ENCODE results near the gene ALOX15B.
"Not testable (repeated sequence)": the region's sequence is repeated elsewhere in the genome, so short reads cannot be mapped to it uniquely, and the experiment has no call there.

Gene ALOX15B

DNA sequence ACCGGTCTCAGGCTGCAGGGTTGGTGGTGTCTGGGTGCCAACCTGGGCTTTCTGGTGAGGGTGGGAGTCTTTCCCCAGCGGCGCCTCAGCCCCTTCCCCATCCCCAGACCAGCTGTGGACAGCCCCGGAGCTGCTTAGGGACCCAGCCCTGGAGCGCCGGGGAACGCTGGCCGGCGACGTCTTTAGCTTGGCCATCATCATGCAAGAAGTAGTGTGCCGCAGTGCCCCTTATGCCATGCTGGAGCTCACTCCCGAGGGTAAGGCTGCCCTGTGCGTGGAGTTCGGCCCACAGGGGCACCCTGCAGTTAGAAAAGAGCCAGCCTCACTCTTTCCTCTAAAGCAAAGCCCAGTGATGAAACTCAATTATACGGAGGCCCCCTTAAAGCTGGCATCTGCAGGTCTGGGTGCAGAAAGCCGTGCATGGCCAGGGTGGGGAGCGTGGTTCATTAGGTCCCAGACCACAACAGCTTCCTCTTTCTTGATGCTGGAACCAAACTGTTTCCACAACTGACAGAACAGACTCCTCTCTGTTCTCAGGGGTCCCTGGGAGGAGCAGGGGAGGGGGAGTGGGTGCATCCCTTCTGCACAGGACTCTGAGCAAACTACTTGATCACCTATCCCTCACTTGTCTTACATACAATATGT is 25.7 kb upstream of the ALOX15B start:
- DNase-seq (ENCODE audit: low read depth in 3 of 3): no peak

GRCh38 chr17:8013731-8014557 is 24.9 kb upstream of the ALOX15B start:
- no peak for DNase-seq (ENCODE audit: low read depth in 3 of 3)

DNA sequence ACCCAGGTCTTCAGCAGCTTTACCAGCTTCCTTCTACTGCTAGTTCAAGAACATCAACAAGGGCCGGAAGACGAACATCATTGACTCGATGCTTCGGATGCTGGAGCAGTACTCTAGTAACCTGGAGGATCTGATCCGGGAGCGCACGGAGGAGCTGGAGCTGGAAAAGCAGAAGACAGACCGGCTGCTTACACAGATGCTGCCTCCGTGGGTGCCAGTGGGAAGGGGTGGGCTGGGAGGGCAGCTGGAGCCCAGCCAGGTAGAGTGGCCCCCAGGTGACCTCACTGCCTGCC is 24.4 kb upstream of the ALOX15B start:
- no peak for DNase-seq (ENCODE audit: low read depth in 3 of 3)

DNA sequence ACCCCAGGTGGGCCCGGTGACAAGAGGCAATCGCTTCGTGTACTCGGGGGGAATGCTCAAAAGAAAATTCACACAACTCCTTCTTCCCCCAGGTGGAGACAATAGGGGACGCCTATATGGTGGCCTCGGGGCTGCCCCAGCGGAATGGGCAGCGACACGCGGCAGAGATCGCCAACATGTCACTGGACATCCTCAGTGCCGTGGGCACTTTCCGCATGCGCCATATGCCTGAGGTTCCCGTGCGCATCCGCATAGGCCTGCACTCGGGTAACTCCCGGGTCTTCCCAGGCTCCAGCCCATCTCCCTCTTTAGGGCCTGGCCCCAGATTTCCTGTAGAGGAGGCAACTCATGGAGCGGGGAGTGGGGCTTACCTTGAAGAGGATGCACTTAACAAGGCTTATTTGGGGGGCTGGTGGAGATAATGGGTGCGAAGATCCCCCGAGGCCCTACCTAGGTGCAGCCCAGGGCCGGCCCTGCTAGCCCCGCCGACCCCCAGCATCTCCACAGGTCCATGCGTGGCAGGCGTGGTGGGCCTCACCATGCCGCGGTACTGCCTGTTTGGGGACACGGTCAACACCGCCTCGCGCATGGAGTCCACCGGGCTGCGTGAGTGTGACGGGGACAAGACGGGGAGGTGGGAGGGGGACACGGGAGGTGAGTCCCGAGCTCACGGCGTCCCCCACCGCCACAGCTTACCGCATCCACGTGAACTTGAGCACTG is 23.5 kb upstream of the ALOX15B start:
- no peak for DNase-seq (ENCODE audit: low read depth in 3 of 3)

- no peak for DNase-seq (ENCODE audit: low read depth in 3 of 3)
These were observed 22.8 kb upstream of the ALOX15B start for GRCh38 chr17:8015957-8016631.

DNA sequence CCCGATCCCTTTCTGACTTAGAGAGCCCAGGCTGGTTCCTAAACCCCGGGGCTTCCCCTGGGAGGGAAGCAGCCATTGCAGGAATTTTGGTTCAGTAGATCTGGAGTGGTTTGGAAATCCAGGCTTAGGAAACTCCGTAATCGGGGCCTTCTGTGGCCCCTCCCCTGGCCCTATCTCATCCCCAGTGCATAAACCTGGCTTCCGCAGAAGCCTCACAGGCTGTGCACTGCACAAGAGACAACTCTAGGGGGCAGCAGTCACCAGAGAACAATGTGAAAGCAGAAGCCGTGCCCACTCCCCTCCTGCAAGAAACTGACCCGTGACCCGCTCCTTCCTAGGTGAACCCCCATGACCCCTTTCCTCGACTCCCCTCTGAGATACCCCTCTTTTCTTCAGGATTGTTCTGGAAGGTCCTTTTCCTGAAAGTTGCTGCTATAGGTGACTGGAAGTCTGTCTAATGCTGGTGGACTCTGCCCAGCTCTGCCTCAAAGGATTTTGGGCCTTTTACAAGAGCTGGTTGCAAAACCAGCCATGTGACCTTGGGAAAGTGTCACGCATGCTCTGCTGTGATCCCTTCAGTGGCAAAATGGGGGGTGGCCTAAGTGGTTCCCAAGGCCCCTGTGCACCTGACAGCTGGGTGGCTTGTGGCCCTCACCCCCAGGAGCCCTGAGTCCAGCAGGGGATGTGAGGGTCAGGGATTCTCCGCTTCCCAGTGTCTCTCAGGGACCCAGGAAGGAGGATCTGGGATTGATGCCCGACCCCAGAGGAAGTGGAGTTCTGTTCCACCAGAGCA is 22.0 kb upstream of the ALOX15B start:
- no peak for DNase-seq (ENCODE audit: low read depth in 3 of 3)

- no peak for DNase-seq (ENCODE audit: low read depth in 3 of 3)
These were observed 20.4 kb upstream of the ALOX15B start for GRCh38 chr17:8018436-8018835.

DNA sequence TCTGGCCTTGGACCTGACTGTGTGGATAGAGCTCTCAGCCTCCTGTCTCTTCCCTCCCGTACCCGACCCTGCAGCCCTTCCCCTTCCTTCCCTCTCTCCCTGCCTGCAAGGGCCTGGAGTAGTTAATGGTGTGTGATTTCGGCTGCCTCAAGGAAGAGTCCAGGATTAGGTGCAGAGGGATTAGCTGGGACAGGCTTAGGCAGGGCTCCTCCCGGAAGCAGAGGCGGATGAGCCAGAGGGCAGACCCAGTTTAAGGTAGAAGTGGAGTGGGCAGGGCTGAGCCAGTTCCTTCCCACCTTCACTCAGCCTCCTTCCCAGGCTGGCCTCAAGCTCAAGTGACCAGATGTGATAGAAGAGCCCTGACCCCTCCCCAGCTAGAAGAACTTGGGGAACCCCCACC is 19.7 kb upstream of the ALOX15B start:
- no peak for DNase-seq (ENCODE audit: low read depth in 3 of 3)

DNA sequence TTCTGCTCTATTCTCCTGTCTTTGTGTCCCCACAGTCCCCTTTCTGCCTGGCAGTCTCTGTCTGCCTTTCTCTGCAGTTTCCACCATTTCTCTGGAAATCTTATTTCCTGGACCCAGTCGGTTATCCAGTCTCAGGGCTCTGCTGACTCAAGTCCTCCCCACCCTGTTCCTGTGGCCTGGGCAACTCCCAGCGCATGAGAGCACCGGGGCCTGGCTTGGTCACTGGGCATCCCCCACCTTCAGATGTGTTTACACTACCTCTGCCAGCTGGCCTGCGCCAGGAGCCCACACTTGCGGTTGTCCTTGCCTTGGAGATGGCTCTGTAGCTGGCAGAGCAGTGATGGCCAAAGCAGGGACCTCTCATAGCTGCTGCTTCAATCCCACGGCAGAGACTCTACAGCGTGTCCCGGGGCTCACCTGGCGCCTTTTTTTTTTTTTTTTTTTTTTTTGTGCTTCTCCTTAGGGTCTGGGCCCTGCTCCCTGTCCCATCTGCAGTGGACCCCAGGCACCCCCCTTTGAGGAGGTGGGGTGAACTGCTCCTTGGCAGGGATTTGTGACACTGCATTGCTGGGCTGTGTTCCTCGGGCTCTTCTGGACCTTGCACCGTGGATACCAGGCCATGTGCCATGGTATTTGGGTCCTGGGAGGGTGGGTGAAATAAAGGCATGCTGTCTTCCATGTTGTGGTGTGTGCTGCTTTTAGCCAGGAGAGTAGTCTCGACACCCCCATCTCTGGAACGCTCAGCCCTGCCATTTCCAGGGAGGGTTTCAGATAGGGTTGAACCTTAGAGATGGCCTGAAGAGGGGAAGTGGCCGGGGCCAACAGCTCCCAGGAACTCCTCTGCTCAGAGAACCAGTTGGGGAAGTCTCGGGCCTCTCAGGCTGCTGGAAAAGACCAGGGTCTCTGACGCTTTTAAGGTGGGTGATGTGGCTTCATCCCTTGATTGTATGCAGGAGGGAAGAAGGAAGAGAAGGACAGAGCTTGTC is 18.9 kb upstream of the ALOX15B start:
- no peak for DNase-seq (ENCODE audit: low read depth in 3 of 3)

GRCh38 chr17:8020776-8021564 is 17.9 kb upstream of the ALOX15B start:
- no peak for DNase-seq (ENCODE audit: low read depth in 3 of 3)

DNA sequence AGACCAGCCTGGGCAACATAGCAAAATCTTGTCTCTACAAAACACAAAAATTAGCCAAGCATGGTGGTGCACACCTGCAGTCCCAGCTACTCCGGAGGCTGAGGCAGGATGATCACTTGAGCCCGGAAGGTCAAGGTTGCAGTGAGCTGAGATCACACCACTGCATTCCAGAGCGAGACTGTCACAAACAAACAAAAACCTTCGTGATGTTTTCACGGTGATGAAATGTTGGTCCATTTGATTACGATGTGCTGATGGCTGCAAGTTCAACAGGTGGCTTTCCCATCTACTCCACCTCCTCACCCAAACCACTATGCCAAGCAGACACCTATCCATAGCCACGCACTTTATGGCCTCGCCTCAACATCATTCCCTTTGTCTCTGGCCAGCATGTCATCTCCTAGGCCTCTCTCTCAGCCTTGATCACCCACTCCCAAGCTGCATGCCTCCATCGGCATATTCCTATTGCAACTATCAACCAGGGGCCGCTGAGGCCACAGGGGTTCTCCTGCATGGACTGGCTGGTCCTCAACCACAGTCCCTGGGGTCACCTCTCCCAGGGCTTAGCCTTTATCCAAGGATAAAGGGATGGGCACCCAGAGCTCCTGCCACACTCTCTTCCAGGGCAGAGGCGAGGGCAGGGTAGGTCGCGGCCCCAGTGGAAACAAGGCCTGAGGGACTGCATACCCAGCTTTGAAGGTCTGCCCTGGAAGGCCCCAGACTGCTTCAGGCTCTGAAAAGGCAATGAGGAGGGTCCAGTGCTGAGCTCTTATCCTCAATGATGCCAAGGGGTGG is 17.1 kb upstream of the ALOX15B start:
- no peak for DNase-seq (ENCODE audit: low read depth in 3 of 3)

DNA sequence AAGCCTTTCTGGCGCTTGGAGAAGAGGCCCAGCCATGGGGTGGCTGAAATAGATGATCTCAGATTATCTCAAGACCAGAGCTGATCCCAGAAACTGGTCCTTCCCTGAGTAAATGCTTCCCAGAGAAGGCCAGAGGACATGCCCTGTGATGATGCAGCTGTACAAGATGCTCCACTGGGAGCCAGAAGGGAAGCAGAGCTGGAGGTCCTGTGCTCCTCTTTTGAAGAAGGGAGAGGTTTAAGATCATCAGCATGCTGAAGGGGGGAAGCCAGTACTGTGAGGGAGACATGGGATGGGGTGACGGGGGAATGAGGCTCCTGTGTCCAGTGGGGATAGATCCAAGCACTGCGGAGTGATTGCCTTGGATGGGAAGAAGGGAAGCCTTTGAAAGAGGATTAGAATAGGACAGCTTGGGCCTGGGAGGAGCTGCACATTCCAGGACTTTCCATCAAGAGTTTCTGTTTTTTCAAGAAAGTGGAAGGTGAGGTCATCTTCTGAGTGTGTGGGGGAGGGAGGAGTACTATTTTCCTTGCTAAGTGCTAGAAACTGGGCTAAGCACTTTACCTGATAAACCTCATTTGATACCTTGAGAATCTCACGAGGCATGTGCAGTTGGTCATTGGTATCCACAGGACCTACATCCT is 16.4 kb upstream of the ALOX15B start:
- DNase-seq (ENCODE audit: low read depth in 3 of 3): no peak

GRCh38 chr17:8024161-8024560 is 14.7 kb upstream of the ALOX15B start:
- DNase-seq (ENCODE audit: low read depth in 3 of 3): not testable (repeated sequence)

DNA sequence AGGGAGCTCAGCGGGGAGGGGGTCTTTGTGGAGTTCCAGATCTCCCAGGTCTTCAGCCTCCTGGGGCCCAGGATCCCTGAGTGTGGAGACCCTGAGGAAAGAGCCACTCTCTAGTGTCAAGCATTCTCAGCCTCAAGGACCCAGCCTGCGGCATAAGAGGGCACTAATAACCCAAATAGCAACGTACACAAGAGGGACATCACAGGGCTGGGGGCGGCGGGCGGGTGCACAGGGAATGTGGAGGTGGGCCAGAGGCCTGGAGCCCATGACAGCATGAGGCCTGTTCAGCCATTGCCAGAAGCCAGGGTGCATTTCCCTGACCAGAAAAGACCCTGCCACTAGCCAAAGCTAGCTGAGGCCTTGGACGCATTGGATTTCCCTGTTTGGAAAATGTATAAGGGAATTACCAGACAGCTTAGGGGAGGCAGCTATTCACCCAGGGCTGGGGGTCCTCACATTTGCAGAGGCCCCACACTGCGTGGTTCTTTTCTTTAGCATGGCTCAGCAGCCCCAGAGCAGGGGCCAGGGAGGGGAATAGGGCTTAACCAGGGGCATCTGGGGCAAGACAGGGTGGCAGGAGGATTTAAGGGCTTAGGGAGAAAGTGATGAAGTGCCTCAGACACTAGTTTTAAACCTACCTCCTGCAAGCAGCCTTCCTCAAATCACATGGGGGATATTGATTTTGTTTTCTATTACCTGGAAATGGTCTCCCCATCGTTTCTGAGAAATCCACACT is 13.5 kb upstream of the ALOX15B start:
- no peak for DNase-seq (ENCODE audit: low read depth in 3 of 3)

GRCh38 chr17:8029121-8029520 is 9.7 kb upstream of the ALOX15B start:
- DNase-seq (ENCODE audit: low read depth in 3 of 3): no peak

- no peak for DNase-seq (ENCODE audit: low read depth in 3 of 3)
These were observed 7.6 kb upstream of the ALOX15B start for GRCh38 chr17:8031261-8031661.

GRCh38 chr17:8031950-8032349 is 6.9 kb upstream of the ALOX15B start:
- no peak for DNase-seq (ENCODE audit: low read depth in 3 of 3)

- DNase-seq (ENCODE audit: low read depth in 3 of 3): no peak
These were observed 6.4 kb upstream of the ALOX15B start for GRCh38 chr17:8032442-8032841.
